GM13977 (cell line): ENCODE data around the gene JMJD1C.

ENCODE experiments used
- DNase-seq: peaks from one replicate; pipeline ENCODE4 v3.0.0; 2012; ENCODE audit warnings: low spot score
- in situ Hi-C: fragments of 300-500 bp; cut with MboI; formaldehyde crosslinking; loops from one replicate; pipeline ENCODE4 v1.12.0; 2022; ENCODE audit warnings: low sequenced_read_pairs, low pct_unique_long_range_greater_than_20kb, mixed read lengths, inconsistent platforms; ENCODE audit not compliant: unreplicated experiment
- TF ChIP-seq, protein P1 (sequence below): IDR thresholded peaks from 2 replicates; pipeline ENCODE4 v1.5.1; 2012; ENCODE audit warnings: mild to moderate bottlenecking, control low read depth; ENCODE audit not compliant: insufficient read depth; ENCODE audit errors: extremely low read depth, missing control alignments

Gene JMJD1C

DNA sequence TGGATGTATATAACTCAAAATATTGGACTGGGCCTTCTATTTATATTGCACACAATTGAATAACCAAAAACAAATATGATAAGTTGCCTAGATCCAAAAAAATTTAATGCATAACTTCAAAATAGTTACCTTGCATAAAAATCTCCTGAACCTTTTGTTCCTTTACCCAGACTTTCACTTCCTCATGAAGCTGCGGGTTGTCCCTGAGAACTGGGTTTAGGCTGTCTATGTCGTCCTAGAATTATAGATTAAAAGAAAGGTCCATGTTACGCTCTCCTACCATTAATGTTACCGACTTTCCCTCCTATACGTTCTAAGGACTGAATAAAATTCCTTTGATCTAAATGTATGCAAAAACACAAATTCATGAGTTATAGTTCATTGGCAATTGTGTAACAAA is 246.0 kb downstream of the JMJD1C start:
- TF ChIP-seq, protein P1, sequence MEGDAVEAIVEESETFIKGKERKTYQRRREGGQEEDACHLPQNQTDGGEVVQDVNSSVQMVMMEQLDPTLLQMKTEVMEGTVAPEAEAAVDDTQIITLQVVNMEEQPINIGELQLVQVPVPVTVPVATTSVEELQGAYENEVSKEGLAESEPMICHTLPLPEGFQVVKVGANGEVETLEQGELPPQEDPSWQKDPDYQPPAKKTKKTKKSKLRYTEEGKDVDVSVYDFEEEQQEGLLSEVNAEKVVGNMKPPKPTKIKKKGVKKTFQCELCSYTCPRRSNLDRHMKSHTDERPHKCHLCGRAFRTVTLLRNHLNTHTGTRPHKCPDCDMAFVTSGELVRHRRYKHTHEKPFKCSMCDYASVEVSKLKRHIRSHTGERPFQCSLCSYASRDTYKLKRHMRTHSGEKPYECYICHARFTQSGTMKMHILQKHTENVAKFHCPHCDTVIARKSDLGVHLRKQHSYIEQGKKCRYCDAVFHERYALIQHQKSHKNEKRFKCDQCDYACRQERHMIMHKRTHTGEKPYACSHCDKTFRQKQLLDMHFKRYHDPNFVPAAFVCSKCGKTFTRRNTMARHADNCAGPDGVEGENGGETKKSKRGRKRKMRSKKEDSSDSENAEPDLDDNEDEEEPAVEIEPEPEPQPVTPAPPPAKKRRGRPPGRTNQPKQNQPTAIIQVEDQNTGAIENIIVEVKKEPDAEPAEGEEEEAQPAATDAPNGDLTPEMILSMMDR, result no peak
- in situ Hi-C loops, result no loop called here
- no peak for DNase-seq

- peak; percentile 17 for DNase-seq
- TF ChIP-seq, protein P1, result peak; percentile 62
- in situ Hi-C loops, result no loop called here
Observed at GRCh38 chr10:63217120-63217605, 248.6 kb downstream of the JMJD1C start.

- in situ Hi-C loops, result no loop called here
- TF ChIP-seq, protein P1, result no peak
- DNase-seq, result no peak
Observed at GRCh38 chr10:63214571-63214970, 251.2 kb downstream of the JMJD1C start.

DNA sequence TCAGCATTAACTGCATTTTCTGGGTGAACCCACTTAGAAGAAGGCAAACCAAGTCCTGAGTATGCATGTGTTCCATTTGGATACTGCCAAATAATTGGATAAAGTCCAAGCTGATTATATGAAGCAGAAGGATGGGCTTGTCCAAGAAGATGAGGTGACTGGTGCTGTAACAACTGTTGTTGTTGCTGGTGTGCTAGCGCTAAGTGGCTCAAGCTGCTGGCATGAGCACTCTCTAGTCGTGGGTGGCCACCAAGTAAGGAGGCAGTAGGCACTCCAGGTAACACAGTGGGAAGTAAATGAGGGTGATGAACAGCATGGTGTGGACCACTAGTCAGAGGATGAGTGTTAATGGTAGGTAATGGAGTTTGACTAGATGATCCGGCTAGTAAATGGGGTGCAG is 252.3 kb downstream of the JMJD1C start:
- in situ Hi-C loops, result no loop called here
- DNase-seq, result no peak
- TF ChIP-seq, protein P1, result no peak

- in situ Hi-C loops, result no loop called here
- TF ChIP-seq, protein P1, result no peak
- DNase-seq, result peak; percentile 21
Observed at GRCh38 chr10:63210611-63211196, 255.1 kb downstream of the JMJD1C start.

- in situ Hi-C loops, result no loop called here
- no peak for DNase-seq
- TF ChIP-seq, protein P1, result no peak
Observed at GRCh38 chr10:63209705-63210104, 256.1 kb downstream of the JMJD1C start.
